WTC11 (cell line): Measurements from ENCODE around the gene PTPN9.

Experiments used
- CREM ChIP-seq: sonication (generic); formaldehyde crosslinking; IDR thresholded peaks from 2 replicates; pipeline ENCODE4 v1.8.1; 2022; ENCODE audit warnings: mild to moderate bottlenecking, missing genetic modification reagents, moderate library complexity
- CTCF ChIP-seq: fragments of 200-600 bp; IDR thresholded peaks from 2 replicates; pipeline ENCODE4 v1.8.0; 2022; ENCODE audit warnings: antibody characterized with exemption
- ELF4 ChIP-seq: sonication (generic); formaldehyde crosslinking; IDR thresholded peaks from 2 replicates; pipeline ENCODE4 v1.8.1; 2022; ENCODE audit warnings: low read depth, mild to moderate bottlenecking, moderate library complexity, missing genetic modification reagents
- JAZF1 ChIP-seq: fragments of 250-450 bp; sonication (Bioruptor Pico); IDR thresholded peaks from 2 replicates; pipeline ENCODE4 v1.9.0; 2021; ENCODE audit warnings: moderate library complexity, mild to moderate bottlenecking, inconsistent platforms
- JUN ChIP-seq: sonication (generic); formaldehyde crosslinking; IDR thresholded peaks from 2 replicates; pipeline ENCODE4 v1.8.0; 2023; ENCODE audit warnings: mild to moderate bottlenecking, missing genetic modification reagents
- NR1H2 ChIP-seq: sonication (generic); formaldehyde crosslinking; IDR thresholded peaks from 2 replicates; pipeline ENCODE4 v1.9.0; 2021; ENCODE audit warnings: mild to moderate bottlenecking, moderate library complexity, missing genetic modification reagents
- RORB ChIP-seq: fragments of 250-450 bp; sonication (Bioruptor Pico); IDR thresholded peaks from 2 replicates; pipeline ENCODE4 v1.9.0; 2021; ENCODE audit warnings: mild to moderate bottlenecking
- SP1 ChIP-seq: sonication (generic); formaldehyde crosslinking; conservative IDR thresholded peaks from 2 replicates; pipeline ENCODE4 v1.8.1; 2022; ENCODE audit warnings: missing genetic modification reagents
- TEAD4 ChIP-seq: sonication (generic); formaldehyde crosslinking; IDR thresholded peaks from 2 replicates; pipeline ENCODE4 v1.8.0; 2022; ENCODE audit warnings: mild to moderate bottlenecking, missing genetic modification reagents
- ZNF232 ChIP-seq: sonication (generic); formaldehyde crosslinking; IDR thresholded peaks from 2 replicates; pipeline ENCODE4 v1.8.0; 2022; ENCODE audit warnings: mild to moderate bottlenecking, missing genetic modification reagents
- ZNF396 ChIP-seq: fragments of 250-450 bp; sonication (Bioruptor Pico); IDR thresholded peaks from 2 replicates; pipeline ENCODE4 v1.8.0; 2021; ENCODE audit warnings: mild to moderate bottlenecking, moderate library complexity, borderline replicate concordance
- TF ChIP-seq, protein P1 (sequence below): sonication (generic); formaldehyde crosslinking; IDR thresholded peaks from 2 replicates; pipeline ENCODE4 v1.8.1; 2023; ENCODE audit warnings: mild to moderate bottlenecking, missing genetic modification reagents
- TF ChIP-seq, protein P2 (sequence below): sonication (generic); formaldehyde crosslinking; IDR thresholded peaks from 2 replicates; pipeline ENCODE4 v1.8.0; 2022; ENCODE audit warnings: missing genetic modification reagents

DNA sequence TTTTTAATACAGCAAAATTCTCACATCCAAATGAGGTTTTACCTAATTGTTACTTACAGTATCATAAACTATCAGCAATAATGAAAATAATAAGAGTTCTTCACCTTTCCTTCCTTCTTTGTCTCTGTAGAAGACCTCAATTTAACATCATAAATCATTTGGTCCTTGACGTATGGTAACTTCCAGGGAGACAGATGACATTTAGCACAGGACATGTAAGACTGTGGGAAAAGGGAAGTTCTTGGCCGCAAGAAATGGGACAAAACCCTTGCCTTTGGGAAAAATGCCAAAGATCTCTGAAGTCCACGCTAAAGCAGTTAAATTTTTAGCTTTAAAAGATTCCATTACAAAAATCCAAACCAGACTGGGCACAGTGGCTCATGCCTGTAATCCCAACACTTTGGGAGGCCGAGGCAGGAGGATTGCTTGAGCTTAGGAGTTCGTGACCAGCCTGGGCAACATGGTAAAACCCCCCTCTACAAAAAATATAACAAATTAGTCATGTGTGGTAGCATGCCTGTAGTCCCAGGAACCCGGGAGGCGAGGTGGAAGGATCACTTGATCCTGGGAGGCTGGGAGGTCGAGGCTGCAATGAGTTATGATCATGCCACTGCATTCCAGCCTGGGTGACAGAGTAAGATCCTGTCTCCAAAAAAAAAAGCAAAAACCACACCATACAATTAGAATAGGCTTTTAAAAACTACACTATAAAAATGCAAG, 8.8 kb downstream of the PTPN9 start:
- TF ChIP-seq JAZF1 (no peak), CTCF (no peak), SP1 (CRISPR knock-in tag) (no peak), NR1H2 (no peak), RORB (CRISPR knock-in tag) (no peak), JUN (CRISPR knock-in tag) (no peak), ELF4 (no peak), ZNF232 (CRISPR knock-in tag) (no peak), ZNF396 (CRISPR knock-in tag) (no peak), CREM (CRISPR knock-in tag) (no peak), TEAD4 (CRISPR knock-in tag) (no peak)
- TF ChIP-seq, protein P1, sequence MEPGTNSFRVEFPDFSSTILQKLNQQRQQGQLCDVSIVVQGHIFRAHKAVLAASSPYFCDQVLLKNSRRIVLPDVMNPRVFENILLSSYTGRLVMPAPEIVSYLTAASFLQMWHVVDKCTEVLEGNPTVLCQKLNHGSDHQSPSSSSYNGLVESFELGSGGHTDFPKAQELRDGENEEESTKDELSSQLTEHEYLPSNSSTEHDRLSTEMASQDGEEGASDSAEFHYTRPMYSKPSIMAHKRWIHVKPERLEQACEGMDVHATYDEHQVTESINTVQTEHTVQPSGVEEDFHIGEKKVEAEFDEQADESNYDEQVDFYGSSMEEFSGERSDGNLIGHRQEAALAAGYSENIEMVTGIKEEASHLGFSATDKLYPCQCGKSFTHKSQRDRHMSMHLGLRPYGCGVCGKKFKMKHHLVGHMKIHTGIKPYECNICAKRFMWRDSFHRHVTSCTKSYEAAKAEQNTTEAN, result no peak
- TF ChIP-seq, protein P2, sequence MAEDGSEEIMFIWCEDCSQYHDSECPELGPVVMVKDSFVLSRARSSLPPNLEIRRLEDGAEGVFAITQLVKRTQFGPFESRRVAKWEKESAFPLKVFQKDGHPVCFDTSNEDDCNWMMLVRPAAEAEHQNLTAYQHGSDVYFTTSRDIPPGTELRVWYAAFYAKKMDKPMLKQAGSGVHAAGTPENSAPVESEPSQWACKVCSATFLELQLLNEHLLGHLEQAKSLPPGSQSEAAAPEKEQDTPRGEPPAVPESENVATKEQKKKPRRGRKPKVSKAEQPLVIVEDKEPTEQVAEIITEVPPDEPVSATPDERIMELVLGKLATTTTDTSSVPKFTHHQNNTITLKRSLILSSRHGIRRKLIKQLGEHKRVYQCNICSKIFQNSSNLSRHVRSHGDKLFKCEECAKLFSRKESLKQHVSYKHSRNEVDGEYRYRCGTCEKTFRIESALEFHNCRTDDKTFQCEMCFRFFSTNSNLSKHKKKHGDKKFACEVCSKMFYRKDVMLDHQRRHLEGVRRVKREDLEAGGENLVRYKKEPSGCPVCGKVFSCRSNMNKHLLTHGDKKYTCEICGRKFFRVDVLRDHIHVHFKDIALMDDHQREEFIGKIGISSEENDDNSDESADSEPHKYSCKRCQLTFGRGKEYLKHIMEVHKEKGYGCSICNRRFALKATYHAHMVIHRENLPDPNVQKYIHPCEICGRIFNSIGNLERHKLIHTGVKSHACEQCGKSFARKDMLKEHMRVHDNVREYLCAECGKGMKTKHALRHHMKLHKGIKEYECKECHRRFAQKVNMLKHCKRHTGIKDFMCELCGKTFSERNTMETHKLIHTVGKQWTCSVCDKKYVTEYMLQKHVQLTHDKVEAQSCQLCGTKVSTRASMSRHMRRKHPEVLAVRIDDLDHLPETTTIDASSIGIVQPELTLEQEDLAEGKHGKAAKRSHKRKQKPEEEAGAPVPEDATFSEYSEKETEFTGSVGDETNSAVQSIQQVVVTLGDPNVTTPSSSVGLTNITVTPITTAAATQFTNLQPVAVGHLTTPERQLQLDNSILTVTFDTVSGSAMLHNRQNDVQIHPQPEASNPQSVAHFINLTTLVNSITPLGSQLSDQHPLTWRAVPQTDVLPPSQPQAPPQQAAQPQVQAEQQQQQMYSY (CRISPR knock-in tag), result no peak
